Measurements from ENCODE around the gene SMG7.

Gene SMG7

DNA sequence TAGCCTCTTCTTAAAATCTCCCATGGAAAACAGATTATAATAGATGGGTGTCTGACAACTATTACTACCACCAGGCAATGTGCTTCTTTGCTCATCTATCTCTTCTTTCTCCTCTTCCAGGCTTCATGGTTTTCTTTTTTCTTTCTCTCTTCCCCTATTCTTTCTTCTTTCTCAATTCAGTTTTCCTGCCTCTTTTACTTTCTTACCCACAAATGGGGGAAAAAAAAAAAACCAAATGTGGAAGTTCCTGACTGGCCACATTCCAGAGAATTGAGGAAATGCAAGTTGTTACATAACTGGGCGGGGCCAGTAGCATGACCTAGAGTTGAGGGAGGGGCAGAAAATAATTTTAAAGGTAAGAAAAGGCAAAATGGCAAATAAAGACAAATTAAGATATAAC is 10.9 kb upstream of the SMG7 start:
- POLR2A ChIA-PET = no interaction called here
- TF ChIP-seq LEF1 (IDR thresholded peaks at IDR 0.05; ENCODE audit: borderline replicate concordance) (no peak), FOXM1 (IDR thresholded peaks at IDR 0.05; ENCODE audit: borderline replicate concordance) (no peak), ELF4 (IDR thresholded peaks at IDR 0.05) (no peak), L3MBTL2 (conservative IDR thresholded peaks at IDR 0.05) (no peak), SUZ12 (IDR thresholded peaks at IDR 0.05) (no peak)
- no peak for DNase-seq (ENCODE audit: extremely low spot score)
- CTCF ChIA-PET = no interaction called here

DNA sequence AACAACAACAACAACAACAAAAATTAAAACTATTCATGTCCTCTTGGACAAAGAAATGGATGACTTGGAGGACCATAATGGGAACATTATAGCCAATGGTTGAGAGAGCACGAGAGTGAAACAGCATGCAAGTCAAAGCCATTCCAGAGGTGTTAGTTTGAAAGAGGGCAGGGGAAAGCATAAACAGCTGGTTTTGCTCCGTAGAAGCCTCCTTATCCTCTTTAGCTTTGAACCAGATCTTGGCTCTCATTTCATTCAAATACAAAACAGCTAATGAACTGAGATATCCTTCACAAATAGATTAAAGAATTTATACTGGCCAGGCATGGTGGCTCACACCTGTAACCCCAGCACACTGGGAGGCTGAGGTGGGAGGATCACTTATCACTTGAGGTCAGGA is 8.7 kb upstream of the SMG7 start:
- TF ChIP-seq SUZ12 (IDR thresholded peaks at IDR 0.05) (no peak), LEF1 (IDR thresholded peaks at IDR 0.05; ENCODE audit: borderline replicate concordance) (no peak), NFRKB (IDR thresholded peaks at IDR 0.05) (no peak), ZNF384 (IDR thresholded peaks at IDR 0.05) (no peak), L3MBTL2 (conservative IDR thresholded peaks at IDR 0.05) (no peak), FOXM1 (IDR thresholded peaks at IDR 0.05; ENCODE audit: borderline replicate concordance) (no peak), CTBP1 (IDR thresholded peaks at IDR 0.05; ENCODE audit: borderline replicate concordance) (no peak)
- POLR2A ChIA-PET = no interaction called here
- CTCF ChIA-PET = interaction anchor here (1.2 kb wide), 1 partner anchor 182 kb away, joined by 5 read pairs; no protein-coding TSS in a partner anchor
- no peak for DNase-seq (ENCODE audit: extremely low spot score)

DNA sequence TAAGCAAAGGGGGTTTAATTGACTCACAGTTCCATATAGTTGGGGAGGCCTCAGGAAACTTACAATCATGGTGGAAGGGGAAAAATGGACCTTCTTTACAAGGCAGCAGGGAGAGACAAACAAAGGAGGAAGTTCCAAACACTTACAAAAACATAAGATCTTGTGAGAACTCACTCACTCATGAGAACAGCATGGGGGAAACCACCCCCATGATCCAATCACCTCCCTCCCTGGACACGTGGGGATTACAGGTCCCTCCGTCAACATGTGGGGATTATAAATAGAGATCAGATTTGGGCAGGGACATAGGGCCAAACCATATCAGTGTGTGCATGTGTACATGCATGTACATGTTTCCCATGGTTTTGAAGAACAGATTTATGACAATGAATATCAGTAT is 5.5 kb upstream of the SMG7 start:
- CTCF ChIA-PET = no interaction called here
- POLR2A ChIA-PET = no interaction called here
- no peak for DNase-seq (ENCODE audit: extremely low spot score)

DNA sequence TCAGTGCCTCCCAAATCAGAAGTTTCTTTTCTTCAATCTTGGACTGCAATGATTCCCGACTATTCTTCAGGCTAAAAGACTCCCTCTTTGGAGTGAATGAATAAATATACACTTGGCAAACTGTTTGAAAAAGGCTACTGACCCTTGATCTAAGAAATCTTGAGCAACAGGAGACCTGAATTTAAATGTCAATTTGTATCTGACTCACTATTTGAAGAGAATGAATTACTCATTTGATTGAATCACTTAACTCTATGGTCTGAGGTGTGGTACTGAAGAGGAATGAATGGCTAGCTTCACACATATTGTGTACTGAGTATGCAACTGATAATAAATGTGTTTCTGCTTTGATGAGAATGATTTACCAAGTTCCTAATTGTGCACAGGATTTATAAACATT is 4.6 kb upstream of the SMG7 start:
- CTCF ChIA-PET = no interaction called here
- DNase-seq (ENCODE audit: extremely low spot score) = no peak
- POLR2A ChIA-PET = no interaction called here
- TF ChIP-seq PKNOX1 (IDR thresholded peaks at IDR 0.05) (no peak), SP1 (IDR thresholded peaks at IDR 0.05) (no peak), ELF4 (IDR thresholded peaks at IDR 0.05) (no peak), ARNT (IDR thresholded peaks at IDR 0.05) (no peak), NFRKB (IDR thresholded peaks at IDR 0.05) (no peak), TARDBP (IDR thresholded peaks at IDR 0.05) (no peak), FOXM1 (IDR thresholded peaks at IDR 0.05; ENCODE audit: borderline replicate concordance) (no peak), LEF1 (IDR thresholded peaks at IDR 0.05; ENCODE audit: borderline replicate concordance) (no peak), FOXA1 (IDR thresholded peaks at IDR 0.05) (no peak), FOXK2 (IDR thresholded peaks at IDR 0.05) (no peak)

More for the DNA sequence above, 5.5 kb upstream of the SMG7 start:
- TF ChIP-seq L3MBTL2 (conservative IDR thresholded peaks at IDR 0.05) (no peak), NFRKB (IDR thresholded peaks at IDR 0.05) (no peak), BHLHE40 (IDR thresholded peaks at IDR 0.05; ENCODE audit: borderline replicate concordance) (no peak), FOXM1 (IDR thresholded peaks at IDR 0.05; ENCODE audit: borderline replicate concordance) (no peak), HDGF (IDR thresholded peaks at IDR 0.05; ENCODE audit: borderline replicate concordance) (no peak), FOXA1 (IDR thresholded peaks at IDR 0.05) (no peak), SP1 (IDR thresholded peaks at IDR 0.05) (no peak), CTBP1 (IDR thresholded peaks at IDR 0.05; ENCODE audit: borderline replicate concordance) (no peak), TARDBP (IDR thresholded peaks at IDR 0.05) (no peak), PKNOX1 (IDR thresholded peaks at IDR 0.05) (no peak), SUZ12 (IDR thresholded peaks at IDR 0.05) (no peak), FOXK2 (IDR thresholded peaks at IDR 0.05) (no peak), ELF4 (IDR thresholded peaks at IDR 0.05) (no peak)

DNA sequence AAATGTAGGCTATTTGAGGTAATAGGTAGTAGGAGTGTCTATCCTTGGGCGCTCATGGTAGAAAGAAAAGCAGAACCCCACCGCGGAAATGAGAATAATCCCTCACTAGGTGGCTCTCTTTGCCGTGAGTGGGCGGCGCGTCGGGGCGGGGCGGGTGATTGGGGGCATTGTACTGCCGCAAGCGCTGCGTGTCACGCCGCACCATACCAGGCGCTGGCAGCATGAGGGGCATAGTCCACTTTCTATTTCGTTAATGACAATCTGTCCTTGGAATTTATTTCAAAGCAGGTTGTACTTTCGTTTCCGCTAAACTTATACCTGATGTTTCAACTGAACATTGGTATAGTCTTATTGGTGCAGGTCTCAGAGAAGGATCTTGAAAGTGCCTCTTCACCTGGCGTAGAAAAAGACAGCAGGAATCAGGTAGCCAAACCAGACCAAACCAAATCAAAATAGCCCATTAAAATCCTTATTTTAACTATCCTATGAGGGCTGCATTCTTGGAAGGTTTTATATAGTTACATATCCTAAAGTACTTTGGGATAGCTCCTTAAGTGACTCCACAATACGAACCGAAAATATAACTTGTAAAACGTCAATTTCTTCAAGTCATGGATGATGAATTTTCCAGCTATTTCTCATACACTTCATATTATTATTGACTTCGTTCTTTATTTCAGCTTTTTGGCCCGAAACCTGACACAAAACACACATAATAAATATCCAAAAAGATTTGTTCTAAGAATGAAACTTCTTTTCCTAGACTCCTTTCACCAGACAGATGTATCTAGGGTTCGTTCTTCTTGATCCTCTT is 1.9 kb upstream of the SMG7 start:
- TF ChIP-seq FOXK2 (IDR thresholded peaks at IDR 0.05) = no peak
- no peak for TF ChIP-seq ZNF384 (IDR thresholded peaks at IDR 0.05)
- TF ChIP-seq FOXM1 (IDR thresholded peaks at IDR 0.05; ENCODE audit: borderline replicate concordance) = no peak
- peak; percentile 69 for TF ChIP-seq L3MBTL2 (conservative IDR thresholded peaks at IDR 0.05)
- DNase-seq (ENCODE audit: extremely low spot score) = peak; percentile 77
- ChIA-PET POLR2A (no interaction called here), CTCF (no interaction called here)

GRCh38 chr1:183470961-183471742 is 1.1 kb upstream of the SMG7 start:
- DNase-seq (ENCODE audit: extremely low spot score) = peak; percentile 65
- ChIA-PET POLR2A (no interaction called here), CTCF (no interaction called here)
- TF ChIP-seq ZNF384 (IDR thresholded peaks at IDR 0.05) (no peak), PKNOX1 (IDR thresholded peaks at IDR 0.05) (peak; percentile 34; the same call in 1 of the 2 replicates), FOXK2 (IDR thresholded peaks at IDR 0.05) (no peak), ARNT (IDR thresholded peaks at IDR 0.05) (no peak), L3MBTL2 (conservative IDR thresholded peaks at IDR 0.05) (peak; percentile 97), FOXA1 (IDR thresholded peaks at IDR 0.05) (no peak)

Data from HEK293T (cell line).